Activated naive CD4-positive, alpha-beta T cell treated with anti-CD3 and anti-CD28 coated beads, Interleukin-2, amount 50 U/mL, for 24 hours (primary cell): ENCODE data around the gene NSUN3.

ENCODE experiments used
- H3K27ac Mint-ChIP-seq: one replicate; pipeline ENCODE4 v1.8.0; 2021; ENCODE audit warnings: mild to moderate bottlenecking, mixed read lengths
- H3K27me3 Mint-ChIP-seq: one replicate; pipeline ENCODE4 v1.8.0; 2021; ENCODE audit warnings: mixed read lengths
- H3K36me3 Mint-ChIP-seq: one replicate; pipeline ENCODE4 v1.8.0; 2021; ENCODE audit warnings: mixed read lengths
- H3K4me1 Mint-ChIP-seq: one replicate; pipeline ENCODE4 v1.8.0; 2021; ENCODE audit warnings: mixed read lengths
- H3K4me3 Mint-ChIP-seq: one replicate; pipeline ENCODE4 v1.8.0; 2021; ENCODE audit warnings: mild to moderate bottlenecking, mixed read lengths
- H3K9me3 Mint-ChIP-seq: one replicate; pipeline ENCODE4 v1.8.0; 2021; ENCODE audit warnings: mixed read lengths

NSUN3 gene

DNA sequence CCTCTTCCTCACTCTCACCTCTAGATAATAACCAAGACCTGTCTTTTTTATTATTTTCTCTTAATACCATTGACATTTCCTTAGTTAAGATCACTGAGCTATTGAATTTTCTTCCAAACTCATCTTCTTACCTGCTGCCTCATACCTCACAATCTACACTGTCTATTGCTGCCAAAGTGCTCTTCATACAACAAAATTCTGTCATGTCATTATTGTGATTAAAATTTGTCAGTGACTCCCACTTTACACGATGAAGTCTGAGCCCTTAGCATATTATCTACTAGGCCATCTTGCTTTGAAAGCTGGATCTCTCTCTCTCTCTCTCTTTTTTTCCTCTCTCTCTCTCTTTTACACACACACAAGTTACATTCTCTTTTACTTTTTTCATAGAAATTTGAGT is 73.3 kb downstream of the NSUN3 start:
- no peaks in the 10 kb centered on the region for H3K36me3 Mint-ChIP-seq
- H3K27me3 Mint-ChIP-seq = peaks cover 1% of the 10 kb centered on the region
- peaks cover 7% of the 10 kb centered on the region for H3K9me3 Mint-ChIP-seq
- H3K27ac Mint-ChIP-seq = no peak overlapping the region
- H3K4me3 Mint-ChIP-seq = no peak overlapping the region
- H3K4me1 Mint-ChIP-seq = no peaks in the 10 kb centered on the region

DNA sequence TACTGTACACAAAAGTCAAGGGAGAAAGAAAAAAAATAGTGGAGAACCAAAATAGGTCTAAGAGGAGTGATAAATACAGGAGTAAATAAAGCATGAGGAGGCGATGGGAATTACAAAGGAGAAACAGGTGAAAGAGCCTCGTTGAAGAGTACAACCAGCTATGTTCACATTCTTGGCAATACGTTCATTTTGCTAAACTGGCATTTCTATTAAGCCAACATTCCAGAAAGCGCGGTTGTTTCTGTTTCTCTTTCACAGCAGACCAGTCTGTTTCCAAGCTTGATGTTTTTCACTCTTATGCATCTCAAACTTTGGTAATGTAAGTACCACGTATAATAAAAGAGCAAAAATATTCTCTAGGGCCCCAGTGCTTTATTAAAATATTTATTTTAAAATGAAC is 74.5 kb downstream of the NSUN3 start:
- Mint-ChIP-seq H3K27me3 (peaks cover 1% of the 10 kb centered on the region), H3K9me3 (peaks cover 7% of the 10 kb centered on the region), H3K27ac (no peak overlapping the region), H3K4me1 (no peaks in the 10 kb centered on the region), H3K36me3 (no peaks in the 10 kb centered on the region), H3K4me3 (no peak overlapping the region)

DNA sequence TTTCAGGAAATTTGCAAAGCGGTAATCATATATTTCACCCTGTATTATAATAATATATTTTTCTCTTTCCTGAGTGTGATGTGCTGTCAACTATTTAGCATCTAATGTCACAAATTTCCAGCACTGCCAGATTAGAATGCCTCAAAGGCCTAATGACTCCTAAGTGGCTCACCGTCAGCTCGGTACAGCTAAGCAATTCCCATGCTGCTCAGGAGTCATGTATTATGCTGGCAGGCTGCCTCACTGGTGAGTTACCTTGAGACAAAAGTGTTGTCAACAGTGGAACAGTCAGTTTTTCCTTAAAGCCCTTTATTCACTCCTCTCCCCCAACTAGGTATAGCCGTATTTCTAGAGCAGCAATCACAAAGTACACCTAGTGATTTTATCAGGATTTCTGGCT is 83.6 kb downstream of the NSUN3 start:
- H3K27me3 Mint-ChIP-seq = peaks cover 5% of the 10 kb centered on the region
- H3K27ac Mint-ChIP-seq = no peak overlapping the region
- H3K4me1 Mint-ChIP-seq = no peaks in the 10 kb centered on the region
- H3K4me3 Mint-ChIP-seq = no peak overlapping the region
- no peaks in the 10 kb centered on the region for H3K36me3 Mint-ChIP-seq
- no peaks in the 10 kb centered on the region for H3K9me3 Mint-ChIP-seq

DNA sequence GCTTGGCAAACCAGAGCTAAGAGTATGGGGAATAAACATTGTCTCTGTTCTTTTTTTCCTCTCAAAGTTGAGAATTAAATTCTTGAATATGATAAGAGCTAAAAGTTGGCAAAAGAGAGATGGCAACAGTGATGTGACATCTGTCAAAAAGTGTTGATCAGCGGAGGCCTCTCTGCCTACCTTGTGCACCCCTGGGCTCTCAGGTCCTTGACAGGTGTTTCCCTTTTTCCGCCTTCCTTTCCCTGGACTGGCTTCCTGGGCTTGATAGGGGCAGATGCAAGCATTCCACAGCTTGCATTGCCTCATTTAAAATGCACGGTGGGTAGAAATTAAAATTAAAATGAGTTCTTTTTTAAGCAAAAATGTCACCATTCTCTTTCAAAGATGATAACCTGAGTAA is 84.2 kb downstream of the NSUN3 start:
- no peaks in the 10 kb centered on the region for H3K4me1 Mint-ChIP-seq
- H3K27me3 Mint-ChIP-seq = peaks cover 5% of the 10 kb centered on the region
- H3K9me3 Mint-ChIP-seq = no peaks in the 10 kb centered on the region
- H3K4me3 Mint-ChIP-seq = no peak overlapping the region
- H3K27ac Mint-ChIP-seq = no peak overlapping the region
- H3K36me3 Mint-ChIP-seq = no peaks in the 10 kb centered on the region

DNA sequence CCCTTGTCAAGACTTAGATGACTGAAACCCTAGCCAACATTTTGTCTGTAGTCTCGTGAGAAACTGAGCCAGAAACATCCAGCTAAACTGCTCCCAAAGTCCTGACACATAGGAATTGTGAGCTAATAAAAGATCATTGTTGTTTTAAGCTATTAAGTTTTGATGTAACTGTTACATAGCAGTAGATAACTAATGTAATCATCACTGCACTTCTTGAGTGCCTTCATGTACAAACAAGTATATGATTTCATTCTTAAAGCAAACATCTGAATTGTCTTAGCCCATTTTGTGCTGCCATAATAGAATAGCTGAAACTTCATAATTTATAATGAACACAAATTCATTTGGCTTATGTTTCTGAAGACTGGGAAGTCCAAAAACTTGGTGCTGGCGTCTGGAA is 87.3 kb downstream of the NSUN3 start:
- no peaks in the 10 kb centered on the region for H3K36me3 Mint-ChIP-seq
- no peak overlapping the region for H3K27ac Mint-ChIP-seq
- peaks cover 6% of the 10 kb centered on the region for H3K27me3 Mint-ChIP-seq
- no peaks in the 10 kb centered on the region for H3K4me1 Mint-ChIP-seq
- no peaks in the 10 kb centered on the region for H3K9me3 Mint-ChIP-seq
- no peak overlapping the region for H3K4me3 Mint-ChIP-seq

DNA sequence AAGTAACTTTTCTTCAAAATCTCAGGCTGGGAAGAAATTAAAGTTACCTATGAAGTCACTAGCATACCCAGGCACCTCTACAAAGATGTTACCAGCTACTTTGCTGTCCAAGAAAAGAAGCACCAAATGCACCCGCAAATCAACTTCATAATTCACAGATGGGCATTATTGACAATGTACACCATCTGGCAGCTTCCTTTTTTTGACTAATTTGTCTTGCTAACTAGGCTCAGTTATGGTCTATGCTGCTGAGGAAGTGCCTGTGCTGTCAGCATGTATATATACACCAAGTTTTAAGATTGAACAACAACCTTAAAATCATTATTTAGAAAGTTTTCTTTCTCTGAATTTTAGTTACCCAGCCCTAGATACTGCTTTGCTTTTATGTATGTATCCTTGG is 93.8 kb downstream of the NSUN3 start:
- H3K4me3 Mint-ChIP-seq = no peak overlapping the region
- no peaks in the 10 kb centered on the region for H3K9me3 Mint-ChIP-seq
- peaks cover 12% of the 10 kb centered on the region for H3K27me3 Mint-ChIP-seq
- no peaks in the 10 kb centered on the region for H3K4me1 Mint-ChIP-seq
- no peaks in the 10 kb centered on the region for H3K36me3 Mint-ChIP-seq
- no peak overlapping the region for H3K27ac Mint-ChIP-seq

DNA sequence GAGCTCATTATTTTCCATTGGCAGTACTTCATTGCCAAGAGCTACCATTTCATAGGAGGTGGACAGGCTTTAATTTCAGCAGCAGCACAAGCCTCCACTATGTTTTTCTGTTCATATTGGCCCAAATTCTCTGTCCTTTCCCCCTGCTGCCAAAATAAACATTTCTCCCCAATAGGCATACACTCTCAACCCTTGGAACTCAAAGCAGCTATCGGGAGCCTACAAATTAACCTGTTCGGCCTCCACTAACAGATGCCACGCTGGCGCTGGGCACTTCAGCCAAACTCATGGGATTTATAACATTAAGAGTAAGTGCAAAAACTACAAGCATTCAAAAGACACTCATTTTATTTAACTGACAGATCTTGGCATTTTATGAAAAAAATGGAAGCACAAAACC is 95.7 kb downstream of the NSUN3 start:
- Mint-ChIP-seq H3K4me1 (no peaks in the 10 kb centered on the region), H3K4me3 (no peak overlapping the region), H3K27me3 (peaks cover 12% of the 10 kb centered on the region), H3K36me3 (no peaks in the 10 kb centered on the region), H3K9me3 (no peaks in the 10 kb centered on the region), H3K27ac (no peak overlapping the region)

DNA sequence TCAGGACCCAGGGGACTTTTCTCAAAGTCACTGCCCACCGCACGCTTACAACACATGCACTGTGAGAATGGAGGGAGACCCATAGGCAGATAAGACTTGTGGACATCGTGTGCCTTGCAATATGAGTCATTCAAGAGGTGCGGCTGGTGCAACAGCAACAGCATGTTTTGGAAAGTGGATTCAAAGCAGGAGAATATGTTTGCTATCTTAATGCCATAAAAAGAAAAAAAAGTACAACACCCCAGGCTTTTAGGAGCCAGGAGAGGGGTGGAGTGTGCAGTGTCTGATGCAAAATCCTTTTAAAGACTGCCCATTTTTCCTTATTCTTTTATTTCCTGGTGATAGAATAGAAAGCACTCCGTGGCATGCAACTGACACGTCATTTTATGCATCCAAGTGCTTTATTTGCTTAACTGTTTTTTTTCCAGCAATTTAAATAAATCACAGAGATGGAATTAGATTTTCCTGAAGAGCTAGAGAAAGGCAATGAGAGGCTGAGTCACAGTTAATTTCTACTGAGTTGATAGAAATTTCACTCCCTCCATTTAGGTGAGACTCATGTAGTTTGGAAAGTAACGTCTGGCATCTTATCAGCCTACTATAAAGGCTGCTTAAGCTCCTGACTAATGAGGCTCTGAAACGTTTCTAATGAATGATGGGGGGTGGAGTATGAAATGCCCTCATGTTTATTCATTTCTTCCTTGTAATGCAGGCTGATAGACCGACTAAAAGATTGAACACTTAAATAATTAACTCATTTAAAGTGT is 96.4 kb downstream of the NSUN3 start:
- H3K27me3 Mint-ChIP-seq = peaks cover 11% of the 10 kb centered on the region
- no peak overlapping the region for H3K27ac Mint-ChIP-seq
- no peaks in the 10 kb centered on the region for H3K9me3 Mint-ChIP-seq
- no peaks in the 10 kb centered on the region for H3K36me3 Mint-ChIP-seq
- no peak overlapping the region for H3K4me3 Mint-ChIP-seq
- no peaks in the 10 kb centered on the region for H3K4me1 Mint-ChIP-seq

DNA sequence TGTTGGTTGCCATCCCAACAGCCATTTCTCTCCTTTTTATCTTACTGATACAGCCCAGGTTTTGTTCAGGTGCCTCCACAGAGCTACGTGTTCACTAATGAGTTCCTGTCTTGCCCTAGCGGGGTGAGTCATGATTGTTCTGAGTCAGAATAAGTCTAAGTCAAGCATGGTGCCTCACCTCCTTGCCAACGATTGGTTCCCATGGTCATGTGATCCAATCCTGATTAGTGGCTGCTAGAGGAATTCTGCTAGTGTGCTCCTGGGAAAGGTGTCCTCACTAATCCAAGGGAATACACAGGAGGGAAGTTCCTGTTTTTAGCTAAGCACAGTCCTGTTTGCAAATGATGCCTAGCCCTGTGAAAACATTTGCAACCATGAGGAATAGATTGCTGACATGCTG is 99.8 kb downstream of the NSUN3 start:
- Mint-ChIP-seq H3K27me3 (peaks cover 8% of the 10 kb centered on the region), H3K4me1 (no peaks in the 10 kb centered on the region), H3K27ac (no peak overlapping the region), H3K9me3 (no peaks in the 10 kb centered on the region), H3K36me3 (no peaks in the 10 kb centered on the region), H3K4me3 (no peak overlapping the region)

DNA sequence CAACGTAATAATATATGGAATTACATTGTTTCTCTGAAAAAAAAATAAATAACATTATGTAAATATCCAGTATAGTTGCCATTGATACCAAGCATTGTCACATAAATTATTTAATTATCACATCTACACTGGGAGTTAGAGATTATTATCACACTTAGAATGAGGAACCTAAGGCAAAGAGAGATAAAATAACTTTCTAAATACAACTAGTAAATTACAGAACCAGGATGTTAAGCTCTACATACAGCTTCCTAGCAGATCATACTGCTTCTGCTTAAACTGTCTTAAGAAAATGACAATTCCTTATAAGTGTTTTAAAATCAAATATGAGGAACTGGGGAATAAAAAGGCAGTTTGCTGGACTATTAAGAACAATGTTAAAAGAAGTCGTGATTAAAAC is 104.5 kb downstream of the NSUN3 start:
- Mint-ChIP-seq H3K36me3 (no peaks in the 10 kb centered on the region), H3K9me3 (no peaks in the 10 kb centered on the region), H3K4me3 (no peak overlapping the region), H3K27ac (no peak overlapping the region), H3K27me3 (peaks cover 1% of the 10 kb centered on the region), H3K4me1 (no peaks in the 10 kb centered on the region)

DNA sequence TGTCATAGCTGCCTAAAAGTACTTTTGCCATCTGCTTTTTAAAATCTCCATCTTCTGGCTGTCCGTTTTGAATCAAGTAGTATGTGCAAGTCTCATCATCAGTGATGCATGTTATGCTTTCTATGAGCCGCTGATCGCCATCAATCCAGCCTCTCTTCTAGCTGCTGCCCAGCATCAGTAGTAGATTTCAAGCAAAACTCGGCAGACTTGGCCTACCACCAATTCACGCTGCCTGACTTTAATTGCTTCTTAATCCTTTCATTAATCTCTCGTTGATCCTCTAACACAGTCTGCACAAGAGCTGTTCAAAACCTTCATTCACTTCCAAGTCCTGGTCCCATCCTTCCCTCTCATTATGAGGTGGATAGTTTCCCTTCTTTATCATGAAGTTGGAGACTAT is 104.9 kb downstream of the NSUN3 start:
- peaks cover 4% of the 10 kb centered on the region for H3K27me3 Mint-ChIP-seq
- H3K36me3 Mint-ChIP-seq = no peaks in the 10 kb centered on the region
- no peaks in the 10 kb centered on the region for H3K9me3 Mint-ChIP-seq
- no peak overlapping the region for H3K4me3 Mint-ChIP-seq
- no peaks in the 10 kb centered on the region for H3K4me1 Mint-ChIP-seq
- no peak overlapping the region for H3K27ac Mint-ChIP-seq

DNA sequence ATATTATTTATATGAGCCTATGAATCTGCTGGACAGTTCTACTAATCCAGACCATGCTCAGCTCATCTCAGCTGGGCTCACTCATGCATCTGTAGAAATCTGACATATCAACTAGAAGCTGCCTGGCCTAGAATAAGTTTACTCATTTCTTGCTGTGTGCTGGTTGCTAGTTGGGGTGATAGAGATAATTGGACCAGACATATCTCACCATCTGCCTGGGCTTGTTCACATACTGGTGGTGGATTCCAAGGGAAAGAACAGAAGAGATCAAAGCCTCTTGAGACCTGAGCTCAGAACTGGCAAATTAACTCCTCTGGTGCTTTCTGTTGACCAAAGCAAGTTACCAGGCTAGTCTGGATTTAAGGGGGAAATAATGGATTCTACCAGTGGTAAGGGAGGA is 109.1 kb downstream of the NSUN3 start:
- H3K36me3 Mint-ChIP-seq = no peaks in the 10 kb centered on the region
- no peak overlapping the region for H3K27ac Mint-ChIP-seq
- no peaks in the 10 kb centered on the region for H3K4me1 Mint-ChIP-seq
- no peak overlapping the region for H3K4me3 Mint-ChIP-seq
- H3K27me3 Mint-ChIP-seq = peaks cover 3% of the 10 kb centered on the region
- no peaks in the 10 kb centered on the region for H3K9me3 Mint-ChIP-seq

DNA sequence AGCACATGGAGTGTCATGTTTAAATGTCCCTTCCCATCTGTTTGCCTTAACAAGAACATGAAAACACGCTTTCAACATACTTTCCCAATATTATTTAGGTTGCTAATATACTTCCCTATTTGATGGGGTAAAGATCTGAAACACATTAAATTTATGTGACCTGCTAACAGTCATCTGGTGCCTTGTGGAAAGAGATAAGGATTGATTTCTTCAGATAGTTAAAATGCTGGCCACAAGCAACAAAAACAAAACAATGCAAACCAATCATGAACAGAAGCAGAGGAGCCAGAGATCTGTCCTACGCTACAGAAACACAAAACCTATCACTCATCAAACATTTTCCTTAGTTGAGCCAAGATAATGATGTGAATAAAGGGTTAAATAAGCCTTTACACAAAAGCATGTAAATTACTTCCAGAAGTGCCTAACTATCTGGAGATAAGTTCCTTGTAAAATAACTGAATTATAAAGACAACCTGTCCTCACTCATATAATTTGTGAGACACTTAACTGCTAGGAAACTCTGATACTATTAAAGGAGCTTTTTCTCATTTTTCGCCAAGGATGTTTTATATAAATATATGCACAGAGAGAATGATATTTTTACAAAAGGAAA is 109.9 kb downstream of the NSUN3 start:
- no peaks in the 10 kb centered on the region for H3K4me1 Mint-ChIP-seq
- H3K27ac Mint-ChIP-seq = no peak overlapping the region
- H3K27me3 Mint-ChIP-seq = peaks cover 3% of the 10 kb centered on the region
- H3K36me3 Mint-ChIP-seq = no peaks in the 10 kb centered on the region
- H3K4me3 Mint-ChIP-seq = no peak overlapping the region
- H3K9me3 Mint-ChIP-seq = no peaks in the 10 kb centered on the region

DNA sequence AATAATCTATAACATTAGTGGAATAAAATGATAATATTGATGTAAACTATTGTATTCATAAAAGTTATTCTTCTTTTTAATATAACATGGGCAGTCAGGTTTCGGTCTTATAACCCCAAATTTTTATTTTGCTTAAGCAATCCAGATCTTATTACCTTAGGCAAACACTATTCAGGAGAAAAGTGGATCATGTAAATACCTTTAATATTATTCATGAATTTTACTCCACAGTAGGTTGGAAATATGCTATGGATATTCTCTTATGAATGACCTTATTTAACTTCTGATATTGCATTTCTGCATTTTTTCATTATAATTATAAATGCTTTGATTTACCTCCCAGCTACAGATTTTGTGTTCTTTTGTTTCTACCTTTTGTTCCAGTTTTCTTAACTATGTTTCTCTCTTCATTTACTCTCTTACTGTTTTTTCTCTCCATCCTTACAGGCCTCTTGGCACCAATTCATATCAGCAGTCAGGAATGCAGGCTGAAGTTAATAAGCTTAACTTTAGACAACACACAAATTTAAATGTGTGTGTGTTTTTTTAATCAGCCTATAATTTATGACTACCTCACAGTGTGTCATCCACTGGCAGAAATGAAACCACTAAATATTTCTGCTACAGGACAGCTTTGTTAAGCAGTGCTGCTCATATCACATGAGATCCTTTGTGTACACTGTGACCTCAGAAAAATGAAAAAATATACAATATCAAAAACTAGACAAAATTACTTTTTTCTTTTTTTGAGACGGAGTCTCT is 111.0 kb downstream of the NSUN3 start:
- H3K36me3 Mint-ChIP-seq = no peaks in the 10 kb centered on the region
- no peak overlapping the region for H3K4me3 Mint-ChIP-seq
- H3K4me1 Mint-ChIP-seq = no peaks in the 10 kb centered on the region
- peaks cover 3% of the 10 kb centered on the region for H3K27me3 Mint-ChIP-seq
- no peaks in the 10 kb centered on the region for H3K9me3 Mint-ChIP-seq
- no peak overlapping the region for H3K27ac Mint-ChIP-seq

DNA sequence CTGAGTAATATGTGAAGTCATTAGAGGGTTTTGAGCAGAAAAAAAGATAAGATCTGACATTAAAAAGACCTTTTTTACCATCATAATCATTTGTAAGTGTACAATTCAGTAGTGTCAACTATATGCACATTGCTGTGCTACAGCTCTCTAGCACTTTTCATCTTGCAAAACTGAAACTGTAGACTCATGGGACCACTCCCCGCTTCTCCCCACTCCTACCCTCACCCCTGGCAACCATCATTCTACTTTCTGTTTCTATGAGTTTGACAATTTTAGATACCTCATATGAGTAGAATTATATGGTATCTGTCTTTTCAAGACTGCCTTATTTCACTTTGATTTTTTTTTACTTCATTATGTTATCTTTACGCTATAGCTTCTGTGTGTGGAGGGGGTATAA is 112.8 kb downstream of the NSUN3 start:
- no peaks in the 10 kb centered on the region for H3K4me1 Mint-ChIP-seq
- H3K27me3 Mint-ChIP-seq = peaks cover 3% of the 10 kb centered on the region
- H3K9me3 Mint-ChIP-seq = no peaks in the 10 kb centered on the region
- H3K27ac Mint-ChIP-seq = no peak overlapping the region
- no peaks in the 10 kb centered on the region for H3K36me3 Mint-ChIP-seq
- no peak overlapping the region for H3K4me3 Mint-ChIP-seq

DNA sequence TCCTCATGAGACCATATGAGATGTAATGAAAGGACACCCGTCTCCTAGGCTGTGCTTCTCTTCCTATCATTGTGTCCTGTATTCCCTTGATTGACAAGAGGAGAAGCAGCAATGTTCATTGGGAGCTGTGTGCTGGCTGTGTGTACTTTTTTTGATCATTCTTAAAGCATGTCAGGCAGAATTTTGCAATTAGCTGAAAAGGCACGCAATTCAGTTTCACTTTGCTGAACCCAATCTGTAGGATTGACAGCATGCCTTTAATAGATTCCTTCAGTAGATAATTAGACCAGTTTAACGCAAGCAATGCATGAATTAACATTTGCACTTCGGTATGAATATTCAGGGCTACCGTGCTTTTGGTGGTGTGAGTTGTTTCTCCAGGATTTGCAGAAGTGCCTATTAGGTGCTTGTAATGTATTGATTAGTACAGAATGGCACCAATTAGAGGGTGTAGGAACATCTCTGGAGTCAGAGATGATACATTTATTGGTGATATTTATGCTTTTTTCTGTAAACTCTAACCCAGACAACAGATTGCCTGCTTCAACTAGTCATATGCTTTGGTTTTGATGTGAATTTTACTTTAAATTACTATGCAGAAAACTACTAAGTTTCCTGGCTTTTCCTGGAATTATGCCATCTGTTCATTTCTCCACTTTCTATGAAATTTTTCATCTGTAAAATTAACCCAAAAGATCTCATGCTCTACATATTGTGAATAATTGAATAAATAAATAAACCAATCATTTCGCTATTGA is 114.3 kb downstream of the NSUN3 start:
- Mint-ChIP-seq H3K27me3 (peaks cover 3% of the 10 kb centered on the region), H3K27ac (no peak overlapping the region), H3K9me3 (no peaks in the 10 kb centered on the region), H3K4me1 (no peaks in the 10 kb centered on the region), H3K36me3 (no peaks in the 10 kb centered on the region), H3K4me3 (no peak overlapping the region)
